K562 (cell line): ENCODE measurements around the gene TM7SF2. TPM values are rescaled to one million over a fixed set of nuclear protein-coding genes. Genes with fewer than 3 reads are reported as not detected.

Experiments
- COPS2 ChIP-seq: fragments of 450-650 bp; conservative IDR thresholded peaks from 2 replicates; pipeline ENCODE4 v1.6.1; 2016; ENCODE audit warnings: mild to moderate bottlenecking, moderate library complexity
- HEY1 ChIP-seq: fragments of 250-450 bp; sonication (Bioruptor Pico); IDR thresholded peaks from 2 replicates; pipeline ENCODE4 v1.5.0; 2020; ENCODE audit warnings: mild to moderate bottlenecking, moderate library complexity, borderline replicate concordance
- IRF2 ChIP-seq: sonication (generic); formaldehyde crosslinking; IDR thresholded peaks from 2 replicates; pipeline ENCODE4 v1.8.1; 2022; ENCODE audit warnings: mild to moderate bottlenecking, missing genetic modification reagents
- L3MBTL2 ChIP-seq: fragments of 450-650 bp; IDR thresholded peaks from 2 replicates; pipeline ENCODE4 v1.6.1; 2016; ENCODE audit warnings: mild to moderate bottlenecking, moderate library complexity
- NCOA6 ChIP-seq: fragments of 450-650 bp; IDR thresholded peaks from 2 replicates; pipeline ENCODE4 v1.6.1; 2017; ENCODE audit warnings: mild to moderate bottlenecking
- NR2C2 ChIP-seq, 2 experiments: fragments of 200-800 bp in 1 of 2; sonication (Bioruptor generic) in 1 of 2; sonication (generic) in 1 of 2; formaldehyde crosslinking in 1 of 2; IDR thresholded peaks; 2 replicates each; pipeline versions ENCODE4 v1.6.1 to v1.8.0; 2016 to 2022; ENCODE audit warnings: mild to moderate bottlenecking in 1 of 2, missing compliant biosample characterization in 1 of 2, missing genetic modification characterization in 1 of 2, missing genetic modification reagents in 1 of 2
- PHF20 ChIP-seq: fragments of 450-650 bp; IDR thresholded peaks from 2 replicates; pipeline ENCODE4 v1.6.1; 2018; ENCODE audit not compliant: partially characterized antibody
- POLR2B ChIP-seq: fragments of 450-650 bp; IDR thresholded peaks from 2 replicates; pipeline ENCODE4 v1.6.1; 2018; ENCODE audit warnings: low read depth; ENCODE audit not compliant: partially characterized antibody
- ZBTB1 ChIP-seq: sonication (generic); formaldehyde crosslinking; IDR thresholded peaks from 2 replicates; pipeline ENCODE4 v1.8.1; 2023; ENCODE audit warnings: missing genetic modification reagents, low read depth, mild to moderate bottlenecking, borderline replicate concordance
- ZNF282 ChIP-seq: sonication (generic); formaldehyde crosslinking; IDR thresholded peaks from 2 replicates; pipeline ENCODE4 v1.8.1; 2023; ENCODE audit warnings: missing genetic modification reagents
- ZNF318 ChIP-seq, 2 experiments: fragments of 450-650 bp; IDR thresholded peaks; 2 replicates each; pipeline ENCODE4 v1.6.1; 2016; ENCODE audit warnings: mild to moderate bottlenecking in 2 of 2, borderline replicate concordance in 1 of 2, low read depth in 1 of 2, moderate library complexity in 1 of 2
- ZNF583 ChIP-seq: fragments of 250-450 bp; sonication (Bioruptor Pico); IDR thresholded peaks from 2 replicates; pipeline ENCODE4 v1.4.0; 2020
- ZNF696 ChIP-seq: fragments of 250-450 bp; sonication (Bioruptor Pico); conservative IDR thresholded peaks from 2 replicates; pipeline ENCODE4 v1.4.0; 2020; ENCODE audit warnings: mild to moderate bottlenecking, moderate library complexity
- ZNF699 ChIP-seq: fragments of 250-450 bp; sonication (Bioruptor Pico); IDR thresholded peaks from 2 replicates; pipeline ENCODE4 v1.8.0; 2021; ENCODE audit warnings: mild to moderate bottlenecking, moderate library complexity; ENCODE audit not compliant: insufficient replicate concordance
- polyA plus RNA-seq, 8 experiments: library from polyadenylated mRNA; depleted of rRNA in 4 of 8; stranded (reverse) in 5 of 8; unstranded in 3 of 8; fragments of >200 nt; fragmentation: Nextera tagmentation in 2 of 8; fragmentation: Illumina TruSeq in 1 of 8; extraction: Ambion mirVana in 2 of 8; extraction: Trizol in 1 of 8; gene quantifications; 2 replicates each; pipeline versions ENCODE4 v1.2.1 to v1.2.3, GENCODE V29; 2011 to 2014; ENCODE audit warnings: inconsistent platforms in 1 of 8, missing spikeins in 1 of 8
- total RNA-seq, 7 experiments: library from RNA; depleted of rRNA in 6 of 7; stranded (reverse); fragments of >200 nt in 6 of 7; fragmentation: Illumina TruSeq in 2 of 7; extraction: Trizol in 2 of 7; gene quantifications; 2 replicates each; pipeline versions ENCODE4 v1.2.1 to v1.2.3, GENCODE V29; 2011 to 2021; ENCODE audit warnings: low replicate concordance in 1 of 7

The TM7SF2 gene
- total and polyA plus RNA-seq, 9 of the 15 experiments (the other 6 are each of a cell fraction or from before 2014, with no cell fraction given): 1.2 to 22.0 (median 14.3) TPM

GRCh38 chr11:65116370-65117205 is 4.9 kb downstream of the TM7SF2 start (continued):
- TF ChIP-seq ZNF318 (IDR thresholded peaks at IDR 0.05; ENCODE audit: borderline replicate concordance in 1 of 2, low read depth in 1 of 2) (no peak), ZBTB1 (no peak; the same call in 1 of the 2 replicates), ZNF696 (no peak), NCOA6 (no peak), HEY1 (no peak), POLR2B (no peak), L3MBTL2 (peak; percentile 69; the same call in 1 of the 2 replicates), PHF20 (no peak), IRF2 (CRISPR knock-in tag) (no peak), ZNF583 (no peak), NR2C2 (CRISPR knock-in tag; IDR thresholded peaks at IDR 0.05) (no peak), NR2C2 (tag; IDR thresholded peaks at IDR 0.05) (no peak), ZNF282 (CRISPR knock-in tag) (no peak; the same call in 1 of the 2 replicates), COPS2 (no peak), ZNF699 (CRISPR knock-in tag) (no peak)
